Ishikawa (cell line): ENCODE data around the gene MERTK.

Source experiments
- CEBPB ChIP-seq: IDR thresholded peaks from 2 replicates; pipeline ENCODE4 v1.6.1; 2012
- CREB1 ChIP-seq: IDR thresholded peaks from 2 replicates; pipeline ENCODE4 v1.6.1; 2012; ENCODE audit warnings: low read depth
- EGR1 ChIP-seq: IDR thresholded peaks from 2 replicates; pipeline ENCODE4 v1.6.1; 2012
- EP300 ChIP-seq: IDR thresholded peaks from 2 replicates; pipeline ENCODE4 v1.6.1; 2012; ENCODE audit warnings: borderline replicate concordance
- FOXM1 ChIP-seq: IDR thresholded peaks from 2 replicates; pipeline ENCODE4 v1.6.1; 2012; ENCODE audit warnings: low read depth, borderline replicate concordance
- NFIC ChIP-seq: IDR thresholded peaks from 2 replicates; pipeline ENCODE4 v1.6.1; 2012
- RAD21 ChIP-seq: IDR thresholded peaks from 2 replicates; pipeline ENCODE4 v1.6.1; 2012; ENCODE audit warnings: low read depth
- TAF1 ChIP-seq: IDR thresholded peaks from 2 replicates; pipeline ENCODE4 v1.6.1; 2012; ENCODE audit warnings: low read depth, mild to moderate bottlenecking
- TCF12 ChIP-seq: IDR thresholded peaks from 2 replicates; pipeline ENCODE4 v1.6.1; 2012; ENCODE audit warnings: low read depth
- TEAD4 ChIP-seq: IDR thresholded peaks from 2 replicates; pipeline ENCODE4 v1.6.1; 2012
- YY1 ChIP-seq: IDR thresholded peaks from 2 replicates; pipeline ENCODE4 v1.6.1; 2012; ENCODE audit warnings: low read depth
- TF ChIP-seq, protein P1 (sequence below): IDR thresholded peaks from 2 replicates; pipeline ENCODE4 v1.6.1; 2012
- TF ChIP-seq, protein P2 (sequence below): IDR thresholded peaks from 2 replicates; pipeline ENCODE4 v1.6.1; 2012
- TF ChIP-seq, protein P3 (sequence below): IDR thresholded peaks from 2 replicates; pipeline ENCODE4 v1.6.1; 2012; ENCODE audit warnings: low read depth, mild to moderate bottlenecking

DNA sequence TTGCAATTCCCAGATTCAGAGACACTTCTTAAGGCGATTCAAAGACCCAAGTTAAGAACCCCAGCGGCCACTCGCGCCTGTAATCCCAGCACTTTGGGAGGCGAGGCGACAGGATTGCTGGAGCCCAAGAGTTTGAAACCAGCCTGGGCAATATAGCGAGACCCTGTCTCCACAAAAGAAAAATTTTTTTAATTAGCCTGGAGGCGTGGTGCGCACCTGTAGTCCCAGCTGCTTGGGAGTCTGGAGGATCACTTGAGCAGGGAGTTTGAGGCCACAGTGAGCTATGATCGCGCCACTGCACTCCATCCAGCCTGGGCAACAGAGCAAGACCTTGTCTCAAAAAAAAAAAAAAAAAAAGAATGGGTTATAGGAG, 13.8 kb upstream of the MERTK start:
- TF ChIP-seq YY1 (no peak), TEAD4 (no peak), EGR1 (no peak), TAF1 (no peak), CEBPB (no peak), EP300 (no peak), RAD21 (no peak), NFIC (no peak), FOXM1 (no peak), TCF12 (no peak), CREB1 (no peak)
- TF ChIP-seq, protein P1, sequence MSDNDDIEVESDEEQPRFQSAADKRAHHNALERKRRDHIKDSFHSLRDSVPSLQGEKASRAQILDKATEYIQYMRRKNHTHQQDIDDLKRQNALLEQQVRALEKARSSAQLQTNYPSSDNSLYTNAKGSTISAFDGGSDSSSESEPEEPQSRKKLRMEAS: no peak
- TF ChIP-seq, protein P2, sequence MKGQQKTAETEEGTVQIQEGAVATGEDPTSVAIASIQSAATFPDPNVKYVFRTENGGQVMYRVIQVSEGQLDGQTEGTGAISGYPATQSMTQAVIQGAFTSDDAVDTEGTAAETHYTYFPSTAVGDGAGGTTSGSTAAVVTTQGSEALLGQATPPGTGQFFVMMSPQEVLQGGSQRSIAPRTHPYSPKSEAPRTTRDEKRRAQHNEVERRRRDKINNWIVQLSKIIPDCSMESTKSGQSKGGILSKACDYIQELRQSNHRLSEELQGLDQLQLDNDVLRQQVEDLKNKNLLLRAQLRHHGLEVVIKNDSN: no peak
- TF ChIP-seq, protein P3, sequence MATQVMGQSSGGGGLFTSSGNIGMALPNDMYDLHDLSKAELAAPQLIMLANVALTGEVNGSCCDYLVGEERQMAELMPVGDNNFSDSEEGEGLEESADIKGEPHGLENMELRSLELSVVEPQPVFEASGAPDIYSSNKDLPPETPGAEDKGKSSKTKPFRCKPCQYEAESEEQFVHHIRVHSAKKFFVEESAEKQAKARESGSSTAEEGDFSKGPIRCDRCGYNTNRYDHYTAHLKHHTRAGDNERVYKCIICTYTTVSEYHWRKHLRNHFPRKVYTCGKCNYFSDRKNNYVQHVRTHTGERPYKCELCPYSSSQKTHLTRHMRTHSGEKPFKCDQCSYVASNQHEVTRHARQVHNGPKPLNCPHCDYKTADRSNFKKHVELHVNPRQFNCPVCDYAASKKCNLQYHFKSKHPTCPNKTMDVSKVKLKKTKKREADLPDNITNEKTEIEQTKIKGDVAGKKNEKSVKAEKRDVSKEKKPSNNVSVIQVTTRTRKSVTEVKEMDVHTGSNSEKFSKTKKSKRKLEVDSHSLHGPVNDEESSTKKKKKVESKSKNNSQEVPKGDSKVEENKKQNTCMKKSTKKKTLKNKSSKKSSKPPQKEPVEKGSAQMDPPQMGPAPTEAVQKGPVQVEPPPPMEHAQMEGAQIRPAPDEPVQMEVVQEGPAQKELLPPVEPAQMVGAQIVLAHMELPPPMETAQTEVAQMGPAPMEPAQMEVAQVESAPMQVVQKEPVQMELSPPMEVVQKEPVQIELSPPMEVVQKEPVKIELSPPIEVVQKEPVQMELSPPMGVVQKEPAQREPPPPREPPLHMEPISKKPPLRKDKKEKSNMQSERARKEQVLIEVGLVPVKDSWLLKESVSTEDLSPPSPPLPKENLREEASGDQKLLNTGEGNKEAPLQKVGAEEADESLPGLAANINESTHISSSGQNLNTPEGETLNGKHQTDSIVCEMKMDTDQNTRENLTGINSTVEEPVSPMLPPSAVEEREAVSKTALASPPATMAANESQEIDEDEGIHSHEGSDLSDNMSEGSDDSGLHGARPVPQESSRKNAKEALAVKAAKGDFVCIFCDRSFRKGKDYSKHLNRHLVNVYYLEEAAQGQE: no peak
